NT2/D1 (cell line): Measurements from ENCODE around the gene COL5A2.

Source experiments
- YY1 ChIP-seq: IDR thresholded peaks from 2 replicates; pipeline ENCODE4 v1.6.1; 2011; ENCODE audit not compliant: insufficient read length, insufficient read depth
- ZNF274 ChIP-seq: IDR thresholded peaks from 2 replicates; pipeline ENCODE4 v1.6.1; 2011; ENCODE audit warnings: mild to moderate bottlenecking, low read depth, low read length

- TF ChIP-seq ZNF274 (no peak), YY1 (no peak)
These were observed 97.1 kb downstream of the COL5A2 start for GRCh38 chr2:189082376-189082975.
